OCI-LY3 (cell line): Measurements from ENCODE around the gene SH3RF3.

ENCODE experiments used
- H2AFZ ChIP-seq: fragments of 200-600, 300-600 bp; shearing (Covaris generic); 2 replicates; pipeline ENCODE4 v1.6.0; 2014; ENCODE audit warnings: antibody characterized with exemption, low read depth, low read length
- H3K27ac ChIP-seq: fragments of 200-600, 300-600 bp; sonication (generic); 2 replicates; pipeline ENCODE4 v1.5.1; 2014; ENCODE audit warnings: mild to moderate bottlenecking, low read length, moderate library complexity, mixed read lengths
- H3K27me3 ChIP-seq: fragments of 200-600, 300-600 bp; sonication (generic); 2 replicates; pipeline ENCODE4 v1.6.1; 2014; ENCODE audit warnings: low read depth, low read length, mixed read lengths
- H3K36me3 ChIP-seq: fragments of 200-600, 300-600 bp; sonication (generic); replicated peaks from 2 replicates; pipeline ENCODE3; 2014; ENCODE audit warnings: low read depth, low read length, mixed read lengths
- H3K4me1 ChIP-seq: fragments of 300-600, 200-600 bp; sonication (generic); 2 replicates; pipeline ENCODE4 v1.6.1; 2014; ENCODE audit warnings: low read length, mixed read lengths
- H3K4me2 ChIP-seq: fragments of 200-600, 300-600 bp; sonication (generic); 2 replicates; pipeline ENCODE4 v1.6.1; 2014; ENCODE audit warnings: low read length, mixed read lengths
- H3K4me3 ChIP-seq: fragments of 300-600, 200-600 bp; sonication (generic); 2 replicates; pipeline ENCODE4 v1.5.1; 2014; ENCODE audit warnings: antibody characterized with exemption, mild to moderate bottlenecking, low read length, moderate library complexity
- H3K79me2 ChIP-seq: fragments of 300-600, 200-600 bp; shearing (Covaris generic); 2 replicates; pipeline ENCODE4 v1.6.1; 2014; ENCODE audit warnings: mild to moderate bottlenecking, low read length, mixed read lengths
- H3K9ac ChIP-seq: fragments of 300-600, 200-600 bp; shearing (Covaris generic); 2 replicates; pipeline ENCODE4 v1.6.0; 2014; ENCODE audit warnings: mild to moderate bottlenecking, low read length, moderate library complexity
- H3K9me3 ChIP-seq: fragments of 200-600, 300-600 bp; shearing (Covaris generic); 2 replicates; pipeline ENCODE4 v1.6.1; 2014; ENCODE audit warnings: low read length, mixed read lengths; ENCODE audit not compliant: insufficient read depth
- H4K20me1 ChIP-seq: fragments of 200-600, 300-600 bp; sonication (generic); 2 replicates; pipeline ENCODE4 v1.6.1; 2016; ENCODE audit warnings: low read length, mixed read lengths; ENCODE audit not compliant: insufficient read depth
- EZH2phosphoT487 ChIP-seq: fragments of 200-600 bp; shearing (Covaris generic); IDR thresholded peaks from 2 replicates; pipeline ENCODE4 v1.6.1; 2018; ENCODE audit warnings: antibody characterized with exemption, mixed run types, low read depth
- TF ChIP-seq, protein P1 (sequence below): fragments of 200-600, 300-600 bp; sonication (generic); IDR thresholded peaks from 2 replicates; pipeline ENCODE4 v1.5.1; 2014; ENCODE audit warnings: antibody characterized with exemption, low read length, low read depth

SH3RF3 gene

DNA sequence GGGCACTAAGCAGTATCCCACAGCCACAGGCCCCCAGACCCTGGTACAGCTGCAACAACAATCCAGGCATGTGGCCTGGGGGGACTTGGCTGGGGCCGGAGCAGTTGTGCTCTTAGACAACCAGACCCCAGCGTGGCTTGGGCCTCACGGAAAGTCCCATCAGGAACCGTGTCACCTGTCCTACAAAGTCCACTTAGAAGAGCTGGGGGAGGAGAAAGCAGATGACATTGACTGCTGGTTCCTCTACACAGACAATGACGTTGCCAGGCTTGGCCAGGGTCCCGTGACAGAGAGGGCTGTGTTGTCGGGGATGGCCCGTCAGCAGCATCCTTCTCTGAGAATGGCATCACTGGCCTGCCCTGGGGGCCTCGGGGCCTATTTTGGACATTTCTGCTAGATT lies 360.3 kb downstream of the SH3RF3 start:
- no peak overlapping the region for H3K4me2 ChIP-seq
- no peaks in the 10 kb centered on the region for H3K9me3 ChIP-seq
- TF ChIP-seq EZH2phosphoT487 = no peak
- TF ChIP-seq, protein P1, sequence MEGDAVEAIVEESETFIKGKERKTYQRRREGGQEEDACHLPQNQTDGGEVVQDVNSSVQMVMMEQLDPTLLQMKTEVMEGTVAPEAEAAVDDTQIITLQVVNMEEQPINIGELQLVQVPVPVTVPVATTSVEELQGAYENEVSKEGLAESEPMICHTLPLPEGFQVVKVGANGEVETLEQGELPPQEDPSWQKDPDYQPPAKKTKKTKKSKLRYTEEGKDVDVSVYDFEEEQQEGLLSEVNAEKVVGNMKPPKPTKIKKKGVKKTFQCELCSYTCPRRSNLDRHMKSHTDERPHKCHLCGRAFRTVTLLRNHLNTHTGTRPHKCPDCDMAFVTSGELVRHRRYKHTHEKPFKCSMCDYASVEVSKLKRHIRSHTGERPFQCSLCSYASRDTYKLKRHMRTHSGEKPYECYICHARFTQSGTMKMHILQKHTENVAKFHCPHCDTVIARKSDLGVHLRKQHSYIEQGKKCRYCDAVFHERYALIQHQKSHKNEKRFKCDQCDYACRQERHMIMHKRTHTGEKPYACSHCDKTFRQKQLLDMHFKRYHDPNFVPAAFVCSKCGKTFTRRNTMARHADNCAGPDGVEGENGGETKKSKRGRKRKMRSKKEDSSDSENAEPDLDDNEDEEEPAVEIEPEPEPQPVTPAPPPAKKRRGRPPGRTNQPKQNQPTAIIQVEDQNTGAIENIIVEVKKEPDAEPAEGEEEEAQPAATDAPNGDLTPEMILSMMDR = no peak
- no peak overlapping the region for H2AFZ ChIP-seq
- H3K36me3 ChIP-seq = no peaks in the 10 kb centered on the region
- H3K79me2 ChIP-seq = no peaks in the 10 kb centered on the region
- no peak overlapping the region for H3K4me3 ChIP-seq
- no peaks in the 10 kb centered on the region for H4K20me1 ChIP-seq
- H3K9ac ChIP-seq = no peak overlapping the region
- H3K4me1 ChIP-seq = no peaks in the 10 kb centered on the region
- H3K27ac ChIP-seq = no peak overlapping the region
- H3K27me3 ChIP-seq = peaks cover 11% of the 10 kb centered on the region

DNA sequence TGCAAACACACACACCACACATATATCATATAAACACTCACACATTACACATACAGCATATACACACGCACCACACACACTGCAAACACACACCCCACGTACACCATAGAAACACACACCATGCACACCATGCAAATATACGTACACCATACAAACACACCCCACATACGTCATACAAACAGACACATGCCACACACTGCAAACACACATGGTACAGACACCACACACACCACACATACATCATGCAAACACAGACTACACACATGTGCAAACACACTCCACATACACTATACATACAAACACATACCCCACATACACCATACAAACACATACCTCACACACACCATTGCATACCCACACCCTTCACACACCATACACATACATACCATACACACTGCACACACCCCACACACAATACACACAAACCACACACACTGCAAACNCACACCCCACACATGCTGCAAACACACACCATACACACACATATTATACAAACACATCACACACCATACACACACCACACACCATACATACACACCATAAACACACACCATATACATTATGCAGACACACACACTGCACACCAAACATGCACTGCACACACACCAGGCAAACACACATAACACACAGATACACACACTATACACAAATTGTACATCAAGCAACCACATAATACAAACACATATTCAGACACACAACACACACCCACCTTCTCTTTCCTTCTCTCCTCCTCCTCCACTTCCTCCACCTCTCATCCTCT lies 364.4 kb downstream of the SH3RF3 start:
- TF ChIP-seq EZH2phosphoT487 = no peak
- TF ChIP-seq, protein P1 = no peak
- H3K36me3 ChIP-seq = no peaks in the 10 kb centered on the region
- no peaks in the 10 kb centered on the region for H3K79me2 ChIP-seq
- no peak overlapping the region for H2AFZ ChIP-seq
- no peak overlapping the region for H3K27ac ChIP-seq
- H3K27me3 ChIP-seq = no peaks in the 10 kb centered on the region
- H3K9ac ChIP-seq = no peak overlapping the region
- H3K4me3 ChIP-seq = no peak overlapping the region
- no peaks in the 10 kb centered on the region for H3K9me3 ChIP-seq
- H3K4me2 ChIP-seq = no peak overlapping the region
- no peaks in the 10 kb centered on the region for H3K4me1 ChIP-seq
- H4K20me1 ChIP-seq = no peaks in the 10 kb centered on the region

DNA sequence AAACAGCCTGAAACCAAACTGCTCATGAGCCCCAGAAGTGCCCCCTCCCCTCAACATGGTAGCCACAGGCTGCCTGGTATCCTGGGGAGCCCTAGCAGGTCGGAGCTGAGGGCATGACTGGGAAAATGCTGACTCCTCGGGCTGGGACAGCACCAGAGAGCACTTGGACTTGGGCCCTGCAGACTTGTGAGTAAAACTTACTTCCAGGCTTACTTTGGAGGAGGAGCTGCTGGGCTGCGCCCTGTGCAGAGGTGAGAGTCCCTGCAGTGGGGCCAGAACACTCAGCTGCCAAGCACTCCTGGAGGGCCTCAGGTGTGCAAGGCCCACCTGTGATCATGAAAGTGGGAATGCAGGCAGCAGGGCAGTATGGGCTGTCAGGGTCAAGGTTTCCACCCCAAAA lies 365.3 kb downstream of the SH3RF3 start:
- H3K4me3 ChIP-seq = no peak overlapping the region
- H3K36me3 ChIP-seq = no peaks in the 10 kb centered on the region
- H3K4me1 ChIP-seq = no peaks in the 10 kb centered on the region
- no peak overlapping the region for H2AFZ ChIP-seq
- TF ChIP-seq, protein P1 = no peak
- no peak for TF ChIP-seq EZH2phosphoT487
- H3K9ac ChIP-seq = no peak overlapping the region
- no peak overlapping the region for H3K4me2 ChIP-seq
- H3K27ac ChIP-seq = no peak overlapping the region
- H3K9me3 ChIP-seq = no peaks in the 10 kb centered on the region
- no peaks in the 10 kb centered on the region for H3K79me2 ChIP-seq
- no peaks in the 10 kb centered on the region for H3K27me3 ChIP-seq
- H4K20me1 ChIP-seq = no peaks in the 10 kb centered on the region

DNA sequence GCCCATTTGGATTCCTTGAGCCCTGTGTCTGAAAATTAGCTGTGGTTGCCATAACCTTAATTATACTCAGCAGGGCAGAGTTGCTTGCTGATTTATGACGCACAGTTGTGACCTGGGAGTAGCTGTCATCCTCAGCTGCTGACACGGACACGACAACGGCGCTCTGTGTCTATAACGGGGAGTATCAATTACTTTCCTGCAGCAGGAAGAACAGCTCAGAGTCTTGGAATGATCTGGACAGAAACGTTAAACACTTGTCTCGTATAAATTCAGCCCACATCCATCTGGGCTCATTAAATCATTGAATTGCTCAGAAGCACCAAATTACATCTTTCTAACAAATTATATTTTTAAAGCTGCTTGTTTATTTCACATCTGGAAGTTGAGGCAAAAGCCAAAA lies 368.5 kb downstream of the SH3RF3 start:
- H3K4me3 ChIP-seq = no peak overlapping the region
- H3K27ac ChIP-seq = no peak overlapping the region
- H4K20me1 ChIP-seq = no peaks in the 10 kb centered on the region
- no peaks in the 10 kb centered on the region for H3K9me3 ChIP-seq
- no peaks in the 10 kb centered on the region for H3K79me2 ChIP-seq
- no peaks in the 10 kb centered on the region for H3K27me3 ChIP-seq
- no peak overlapping the region for H3K9ac ChIP-seq
- no peak overlapping the region for H2AFZ ChIP-seq
- H3K36me3 ChIP-seq = no peaks in the 10 kb centered on the region
- TF ChIP-seq, protein P1 = no peak
- no peak for TF ChIP-seq EZH2phosphoT487
- no peak overlapping the region for H3K4me2 ChIP-seq
- H3K4me1 ChIP-seq = no peaks in the 10 kb centered on the region
